GM13976 (cell line): Measurements from ENCODE around the gene OLIG3.
A peak's percentile ranks its signal among the peaks of the same experiment; 100 is the strongest.

Experiments used
- DNase-seq: peaks from one replicate; pipeline ENCODE4 v3.0.0; 2012; ENCODE audit warnings: low spot score
- in situ Hi-C: fragments of 300-500 bp; cut with MboI; formaldehyde crosslinking; loops from one replicate; pipeline ENCODE4 v1.12.0; 2022; ENCODE audit warnings: low sequenced_read_pairs, mixed read lengths, inconsistent platforms; ENCODE audit not compliant: unreplicated experiment
- TF ChIP-seq, protein P1 (sequence below): IDR thresholded peaks from 2 replicates; pipeline ENCODE4 v1.5.1; 2012; ENCODE audit warnings: borderline replicate concordance, mild to moderate bottlenecking; ENCODE audit not compliant: insufficient read depth; ENCODE audit errors: extremely low read depth, missing control alignments, control extremely low read depth

OLIG3 gene

DNA sequence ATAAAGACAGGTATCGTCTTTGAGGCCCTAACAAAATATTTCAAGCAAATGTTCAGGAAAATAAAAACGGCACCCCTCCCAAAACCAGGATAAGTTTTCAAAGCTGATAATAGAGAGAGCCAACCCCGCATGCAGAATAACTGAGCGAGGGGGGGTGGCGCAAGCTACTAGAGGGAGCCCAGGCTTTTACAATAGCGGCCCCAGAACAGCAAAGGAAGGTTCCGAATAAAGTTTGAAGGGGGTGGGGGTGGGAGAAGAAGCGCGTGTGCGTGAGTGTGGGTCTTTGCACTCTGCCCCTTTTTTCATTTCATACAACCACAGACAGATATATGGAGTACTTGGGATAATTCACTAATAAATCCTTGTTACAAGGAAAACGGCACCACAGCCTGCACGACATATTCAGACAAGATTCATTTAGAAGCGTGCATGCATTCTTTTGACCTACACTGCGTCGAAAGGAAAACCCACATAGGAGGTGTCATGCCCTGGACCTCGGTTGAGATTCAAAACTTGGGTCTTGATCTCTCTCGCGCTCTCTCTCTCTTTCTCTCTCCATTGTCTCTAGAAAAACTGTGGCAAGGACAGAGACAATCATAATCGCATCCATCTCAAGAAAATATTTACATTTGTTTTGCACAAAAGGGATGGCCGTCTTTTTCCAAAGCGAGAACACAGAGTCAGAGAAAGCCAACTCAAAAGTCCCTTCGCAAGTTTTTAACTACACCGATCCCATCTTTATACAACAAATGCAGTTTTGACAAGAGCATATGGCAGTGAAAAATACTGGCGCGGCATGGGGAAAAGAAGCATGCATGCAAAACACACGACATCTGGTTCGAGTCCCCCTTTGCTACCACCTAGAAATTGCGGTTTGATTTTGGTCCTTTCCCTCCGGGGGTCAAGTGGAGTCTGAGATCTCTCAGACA, 1.6 kb downstream of the OLIG3 start:
- DNase-seq = peak; percentile 31
- TF ChIP-seq, protein P1, sequence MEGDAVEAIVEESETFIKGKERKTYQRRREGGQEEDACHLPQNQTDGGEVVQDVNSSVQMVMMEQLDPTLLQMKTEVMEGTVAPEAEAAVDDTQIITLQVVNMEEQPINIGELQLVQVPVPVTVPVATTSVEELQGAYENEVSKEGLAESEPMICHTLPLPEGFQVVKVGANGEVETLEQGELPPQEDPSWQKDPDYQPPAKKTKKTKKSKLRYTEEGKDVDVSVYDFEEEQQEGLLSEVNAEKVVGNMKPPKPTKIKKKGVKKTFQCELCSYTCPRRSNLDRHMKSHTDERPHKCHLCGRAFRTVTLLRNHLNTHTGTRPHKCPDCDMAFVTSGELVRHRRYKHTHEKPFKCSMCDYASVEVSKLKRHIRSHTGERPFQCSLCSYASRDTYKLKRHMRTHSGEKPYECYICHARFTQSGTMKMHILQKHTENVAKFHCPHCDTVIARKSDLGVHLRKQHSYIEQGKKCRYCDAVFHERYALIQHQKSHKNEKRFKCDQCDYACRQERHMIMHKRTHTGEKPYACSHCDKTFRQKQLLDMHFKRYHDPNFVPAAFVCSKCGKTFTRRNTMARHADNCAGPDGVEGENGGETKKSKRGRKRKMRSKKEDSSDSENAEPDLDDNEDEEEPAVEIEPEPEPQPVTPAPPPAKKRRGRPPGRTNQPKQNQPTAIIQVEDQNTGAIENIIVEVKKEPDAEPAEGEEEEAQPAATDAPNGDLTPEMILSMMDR = no peak
- in situ Hi-C loops = no loop called here

DNA sequence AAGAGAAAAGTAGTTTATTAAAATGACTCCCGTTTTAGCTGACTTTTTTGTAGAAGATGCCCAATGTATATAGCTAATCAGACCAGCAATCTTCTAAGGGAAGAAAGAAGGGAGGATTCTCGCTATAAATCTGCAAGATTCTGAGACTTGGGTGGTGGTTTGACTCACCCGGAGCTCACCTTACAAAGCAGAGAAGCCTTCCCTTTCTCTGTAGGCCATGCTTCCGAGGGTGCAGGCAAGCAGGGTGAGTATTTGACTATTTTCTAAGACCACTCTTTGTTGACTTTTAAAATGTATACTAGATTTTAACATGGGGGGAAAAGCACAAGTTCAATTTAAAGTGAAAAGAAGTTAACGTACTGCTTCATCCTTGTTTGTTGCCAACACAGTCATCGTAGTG, 2.7 kb downstream of the OLIG3 start:
- in situ Hi-C loops = no loop called here
- DNase-seq = no peak
- TF ChIP-seq, protein P1 = no peak

DNA sequence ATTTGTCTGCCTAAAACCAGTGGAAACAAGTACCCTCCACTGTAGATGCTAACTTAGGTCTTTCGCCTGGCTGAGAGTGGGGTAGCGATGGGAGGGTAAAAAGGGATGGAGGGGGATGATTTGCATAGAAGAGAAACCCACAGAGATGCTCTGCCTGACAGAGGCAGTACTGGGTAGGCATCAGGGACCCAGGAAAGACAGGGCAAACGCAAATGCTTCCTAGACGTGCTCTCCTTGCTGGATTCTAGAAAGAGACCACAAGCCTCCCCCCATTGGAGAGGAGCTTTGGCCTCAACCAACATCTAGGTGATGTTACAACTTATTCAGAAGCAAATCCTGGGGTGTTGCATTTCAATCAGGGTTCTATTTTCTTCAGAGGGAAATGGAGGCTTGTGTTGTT, 3.2 kb downstream of the OLIG3 start:
- in situ Hi-C loops = no loop called here
- TF ChIP-seq, protein P1 = no peak
- DNase-seq = no peak

DNA sequence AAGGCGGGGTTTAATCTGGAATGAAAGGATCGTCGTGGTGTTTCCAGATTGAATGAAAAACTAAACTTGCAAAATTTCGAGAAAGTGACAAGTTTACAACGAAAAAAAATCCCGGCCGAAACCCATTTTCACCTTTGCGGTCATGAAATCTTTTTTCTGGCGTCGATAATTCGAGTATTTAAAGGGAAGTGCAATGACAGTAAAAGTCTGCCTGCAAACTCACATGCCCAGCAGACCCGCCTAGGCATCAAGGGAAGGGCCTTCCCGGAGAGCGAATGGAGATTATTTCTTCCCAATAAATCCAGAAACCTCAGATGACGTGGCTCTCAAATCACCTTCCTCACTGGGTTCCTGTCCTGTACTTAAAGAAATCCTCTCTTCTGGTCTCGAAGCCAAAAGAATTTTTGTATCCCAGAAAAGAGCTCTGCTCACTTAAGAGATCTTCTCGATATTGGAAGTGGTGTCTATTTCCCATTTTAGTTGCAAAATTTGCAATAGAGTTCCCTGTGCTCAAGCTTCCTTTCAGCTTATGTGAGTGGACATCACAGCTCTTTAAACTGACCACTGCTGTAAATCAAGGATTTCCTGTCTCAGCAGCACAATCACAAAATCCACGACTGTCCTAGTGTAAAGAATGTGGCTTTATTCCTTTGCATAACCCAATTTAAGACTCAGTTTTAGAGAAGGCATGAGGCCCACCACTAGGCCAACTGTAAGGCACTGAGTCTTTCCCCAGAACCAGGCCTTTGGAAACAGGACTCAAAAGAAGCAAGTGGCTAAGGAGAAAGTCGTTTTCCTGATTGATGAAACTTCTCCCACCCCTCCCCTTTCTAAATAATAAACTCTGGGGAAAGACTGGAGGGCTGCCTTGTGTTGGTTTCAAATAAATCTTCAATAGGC, 3.9 kb downstream of the OLIG3 start:
- DNase-seq = no peak
- in situ Hi-C loops = no loop called here
- TF ChIP-seq, protein P1 = no peak

DNA sequence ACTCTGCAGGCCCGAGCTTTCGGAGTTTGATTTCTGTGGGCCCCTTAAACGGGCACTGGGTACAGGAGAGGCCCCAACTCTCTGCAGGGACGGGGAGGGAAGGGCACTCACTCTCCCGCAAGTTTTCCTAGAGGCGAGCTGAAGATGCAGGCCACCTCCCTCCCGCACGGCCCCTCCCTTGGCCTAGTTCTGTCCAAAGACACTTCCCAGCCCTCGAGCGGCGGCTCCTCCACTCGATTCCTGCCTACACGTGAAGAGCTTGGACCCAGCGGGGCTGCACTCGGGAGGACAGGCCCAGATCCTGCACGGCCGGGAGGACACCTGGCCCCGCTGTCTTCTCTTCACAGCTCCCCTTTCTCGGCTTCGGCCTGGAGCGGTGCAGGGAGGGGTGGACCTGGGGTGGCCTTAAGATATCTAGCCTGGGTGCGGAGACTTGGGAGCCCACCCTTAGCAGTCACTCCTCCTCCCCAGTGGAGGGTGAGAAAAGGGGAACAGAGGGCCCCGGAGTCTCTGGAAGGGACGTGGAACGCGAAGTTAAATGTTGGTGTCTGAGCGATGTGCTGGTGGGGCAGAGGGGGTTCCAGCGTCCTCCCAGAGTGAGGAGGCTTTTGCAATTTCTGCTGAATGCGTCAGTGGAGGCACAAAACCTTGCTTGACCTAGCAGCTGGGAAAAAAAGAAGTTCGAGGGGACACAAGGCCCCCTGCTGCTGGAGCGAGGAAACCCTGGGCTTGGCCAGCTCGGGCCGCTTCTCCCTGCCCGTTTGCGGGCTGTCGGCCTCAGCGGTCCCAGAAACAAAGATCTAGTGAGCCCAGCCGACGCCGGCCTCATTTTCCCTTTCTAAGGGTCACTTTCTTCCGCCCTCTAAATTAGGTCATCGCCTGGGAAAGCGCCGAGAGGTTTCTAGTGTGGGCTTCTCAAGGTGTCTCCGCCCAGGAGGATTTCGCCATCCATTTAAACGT, 4.9 kb downstream of the OLIG3 start:
- DNase-seq = peak; percentile 34
- in situ Hi-C loops = no loop called here
- TF ChIP-seq, protein P1 = no peak
